ENCODE results near the gene AP2B1.

Gene AP2B1

GRCh38 chr17:35540589-35541404 lies 46.3 kb upstream of the AP2B1 start:
- Histone ChIP-seq H3K36me3 (ENCODE audit: low read length) (no peaks in the 10 kb centered on the region), H3K9me3 (ENCODE audit: insufficient read depth, low read length) (no peaks in the 10 kb centered on the region), H3K27me3 (ENCODE audit: low read length) (no peaks in the 10 kb centered on the region), H4K20me1 (ENCODE audit: low read depth, low read length) (no peaks in the 10 kb centered on the region), H2AFZ (ENCODE audit: low read depth, low read length, severe bottlenecking) (no peak overlapping the region), H3K79me2 (ENCODE audit: insufficient read depth, low read length) (no peaks in the 10 kb centered on the region), H3K27ac (ENCODE audit: low read depth, low read length) (no peak overlapping the region), H3F3A (ENCODE audit: insufficient read depth) (no peaks in the 10 kb centered on the region), H3K9ac (ENCODE audit: low read length) (no peak overlapping the region), H3K9me2 (replicated peaks; ENCODE audit: insufficient read depth, low read length) (no peaks in the 10 kb centered on the region), H3K4me3 (ENCODE audit: insufficient read depth, low read length, poor library complexity, severe bottlenecking) (no peak overlapping the region), H3K4me2 (ENCODE audit: low read depth, low read length, poor library complexity, severe bottlenecking) (peak overlapping the region; percentile 10)
- TF ChIP-seq, protein P1, sequence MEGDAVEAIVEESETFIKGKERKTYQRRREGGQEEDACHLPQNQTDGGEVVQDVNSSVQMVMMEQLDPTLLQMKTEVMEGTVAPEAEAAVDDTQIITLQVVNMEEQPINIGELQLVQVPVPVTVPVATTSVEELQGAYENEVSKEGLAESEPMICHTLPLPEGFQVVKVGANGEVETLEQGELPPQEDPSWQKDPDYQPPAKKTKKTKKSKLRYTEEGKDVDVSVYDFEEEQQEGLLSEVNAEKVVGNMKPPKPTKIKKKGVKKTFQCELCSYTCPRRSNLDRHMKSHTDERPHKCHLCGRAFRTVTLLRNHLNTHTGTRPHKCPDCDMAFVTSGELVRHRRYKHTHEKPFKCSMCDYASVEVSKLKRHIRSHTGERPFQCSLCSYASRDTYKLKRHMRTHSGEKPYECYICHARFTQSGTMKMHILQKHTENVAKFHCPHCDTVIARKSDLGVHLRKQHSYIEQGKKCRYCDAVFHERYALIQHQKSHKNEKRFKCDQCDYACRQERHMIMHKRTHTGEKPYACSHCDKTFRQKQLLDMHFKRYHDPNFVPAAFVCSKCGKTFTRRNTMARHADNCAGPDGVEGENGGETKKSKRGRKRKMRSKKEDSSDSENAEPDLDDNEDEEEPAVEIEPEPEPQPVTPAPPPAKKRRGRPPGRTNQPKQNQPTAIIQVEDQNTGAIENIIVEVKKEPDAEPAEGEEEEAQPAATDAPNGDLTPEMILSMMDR (IDR thresholded peaks at IDR 0.05; ENCODE audit: insufficient read depth, low read length, poor library complexity, severe bottlenecking) = no peak
- TF ChIP-seq EZH2phosphoT487 (conservative IDR thresholded peaks at IDR 0.05; ENCODE audit: low read length) = no peak

DNA sequence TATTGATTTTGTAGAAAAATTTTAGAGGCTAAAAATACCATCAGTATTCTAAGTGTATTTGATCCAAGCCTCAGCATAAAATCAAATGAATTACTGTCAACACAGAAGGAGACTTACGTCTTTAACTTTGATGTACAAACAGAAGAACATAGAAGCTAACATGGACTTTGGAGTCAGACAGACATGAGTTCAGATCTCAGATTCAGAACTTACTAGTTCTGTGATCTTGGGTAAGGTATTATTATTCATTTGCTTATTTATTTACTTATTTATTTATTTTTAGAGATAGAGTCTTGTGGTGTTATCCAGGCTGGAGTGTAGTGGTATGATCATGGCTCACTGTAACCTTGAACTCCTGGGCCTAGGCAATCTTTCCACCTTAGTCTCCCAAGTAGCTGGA lies 45.7 kb upstream of the AP2B1 start:
- Histone ChIP-seq H4K20me1 (ENCODE audit: low read depth, low read length) (no peaks in the 10 kb centered on the region), H3K9me3 (ENCODE audit: insufficient read depth, low read length) (no peaks in the 10 kb centered on the region), H3K79me2 (ENCODE audit: insufficient read depth, low read length) (no peaks in the 10 kb centered on the region), H3K4me2 (ENCODE audit: low read depth, low read length, poor library complexity, severe bottlenecking) (peak overlapping the region; percentile 10), H3K36me3 (ENCODE audit: low read length) (no peaks in the 10 kb centered on the region), H3K9ac (ENCODE audit: low read length) (no peak overlapping the region), H3K9me2 (replicated peaks; ENCODE audit: insufficient read depth, low read length) (no peaks in the 10 kb centered on the region), H3K27me3 (ENCODE audit: low read length) (no peaks in the 10 kb centered on the region), H3K4me3 (ENCODE audit: insufficient read depth, low read length, poor library complexity, severe bottlenecking) (no peak overlapping the region), H3F3A (ENCODE audit: insufficient read depth) (no peaks in the 10 kb centered on the region), H3K27ac (ENCODE audit: low read depth, low read length) (no peak overlapping the region), H2AFZ (ENCODE audit: low read depth, low read length, severe bottlenecking) (no peak overlapping the region)
- TF ChIP-seq, protein P1 (IDR thresholded peaks at IDR 0.05; ENCODE audit: insufficient read depth, low read length, poor library complexity, severe bottlenecking) = no peak
- TF ChIP-seq EZH2phosphoT487 (conservative IDR thresholded peaks at IDR 0.05; ENCODE audit: low read length) = no peak

DNA sequence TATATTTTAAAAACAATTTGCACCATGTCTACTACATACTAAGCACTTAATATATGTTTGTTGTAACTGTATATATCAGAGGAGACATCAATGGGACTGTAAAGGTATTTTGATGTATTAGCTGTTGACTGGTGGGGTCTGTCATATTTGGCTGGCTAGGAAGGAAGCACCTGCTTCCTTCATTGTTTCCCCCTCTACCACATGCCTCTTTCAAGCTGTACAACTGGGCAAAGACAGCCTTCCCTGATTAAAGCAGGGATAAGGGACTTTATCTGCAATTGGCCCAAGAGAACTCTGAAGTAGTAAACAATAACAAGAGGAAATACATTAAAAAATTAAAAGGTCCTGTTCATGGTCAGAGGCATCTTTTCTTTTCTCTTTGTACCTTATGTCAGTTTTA lies 44.1 kb upstream of the AP2B1 start:
- H4K20me1 ChIP-seq (ENCODE audit: low read depth, low read length) = no peaks in the 10 kb centered on the region
- no peaks in the 10 kb centered on the region for H3K9me2 ChIP-seq (replicated peaks; ENCODE audit: insufficient read depth, low read length)
- TF ChIP-seq EZH2phosphoT487 (conservative IDR thresholded peaks at IDR 0.05; ENCODE audit: low read length) = no peak
- TF ChIP-seq, protein P1 (IDR thresholded peaks at IDR 0.05; ENCODE audit: insufficient read depth, low read length, poor library complexity, severe bottlenecking) = no peak
- no peak overlapping the region for H3K4me2 ChIP-seq (ENCODE audit: low read depth, low read length, poor library complexity, severe bottlenecking)
- no peak overlapping the region for H2AFZ ChIP-seq (ENCODE audit: low read depth, low read length, severe bottlenecking)
- no peaks in the 10 kb centered on the region for H3K27me3 ChIP-seq (ENCODE audit: low read length)
- H3K27ac ChIP-seq (ENCODE audit: low read depth, low read length) = no peak overlapping the region
- H3K79me2 ChIP-seq (ENCODE audit: insufficient read depth, low read length) = no peaks in the 10 kb centered on the region
- H3K9ac ChIP-seq (ENCODE audit: low read length) = no peak overlapping the region
- H3F3A ChIP-seq (ENCODE audit: insufficient read depth) = no peaks in the 10 kb centered on the region
- no peak overlapping the region for H3K4me3 ChIP-seq (ENCODE audit: insufficient read depth, low read length, poor library complexity, severe bottlenecking)
- H3K9me3 ChIP-seq (ENCODE audit: insufficient read depth, low read length) = no peaks in the 10 kb centered on the region
- no peaks in the 10 kb centered on the region for H3K36me3 ChIP-seq (ENCODE audit: low read length)

Measured in SU-DHL-6 (cell line).